GM12878 (cell line): Measurements from ENCODE around the gene ZNF444. TPM values are rescaled to one million over a fixed set of nuclear protein-coding genes. Genes with fewer than 3 reads are reported as not detected.

Experiments
- ATAC-seq: fragments of 200-7000 bp; cut with Tn5 transposase; 3 replicates; pipeline ENCODE4 v1.9.1; 2020; ENCODE audit warnings: mild to moderate bottlenecking, moderate library complexity
- BruUV-seq: library from RNA; stranded (reverse); fragments of 400-500 nt; replicated peaks from 2 replicates; lab custom pipeline; 2021; lab: Mats Ljungman, UMichigan
- CTCF ChIA-PET: fragments of 300-600 bp; sonication (Branson Sonifier 250); formaldehyde crosslinking; extraction: SDS; loops from one replicate; lab custom pipeline; 2021; ENCODE audit warnings: inconsistent platforms; lab: Yijun Ruan, JAX
- POLR2A ChIA-PET: fragments of 350-600 bp; formaldehyde crosslinking; extraction: SDS; loops from one replicate; lab custom pipeline; 2021; ENCODE audit warnings: inconsistent platforms; lab: Charles Lee
- RAD21 ChIA-PET: fragments of 300-600 bp; sonication (Branson Sonifier 250); formaldehyde crosslinking; loops from one replicate; lab custom pipeline; 2023; ENCODE audit warnings: antibody characterized with exemption; ENCODE audit not compliant: unreplicated experiment; lab: Charles Lee
- SMC1A ChIA-PET: fragments of 300-600 bp; sonication (Branson Sonifier 250); formaldehyde crosslinking; loops from one replicate; lab custom pipeline; 2023; ENCODE audit not compliant: unreplicated experiment, uncharacterized antibody; lab: Charles Lee
- DNase-seq: peaks from one replicate; pipeline ENCODE4 v3.0.0-alpha.2; 2011; ENCODE audit warnings: low read depth, low spot score
- FAIRE-seq: peaks from 3 replicates; lab custom pipeline; 2011; peaks lifted over from hg19 to GRCh38; lab: Jason Lieb, UNC
- H2AFZ ChIP-seq: 2 replicates; pipeline ENCODE4 v1.6.0; 2011; ENCODE audit warnings: low read depth, low read length, control low read depth; ENCODE audit not compliant: control insufficient read depth
- H3K27ac ChIP-seq: 2 replicates; pipeline ENCODE4 v1.5.1; 2011; ENCODE audit warnings: control low read depth; ENCODE audit not compliant: control insufficient read depth, insufficient read depth
- H3K27me3 ChIP-seq, 2 experiments: replicated peaks in 1 of 2; 2 replicates each; pipeline versions ENCODE4 v1.6.0 to v1.6.1; 2011; ENCODE audit warnings: low read length in 1 of 2; ENCODE audit not compliant: control insufficient read depth in 2 of 2, insufficient read depth in 2 of 2
- H3K36me3 ChIP-seq, 2 experiments: 2 replicates each; pipeline ENCODE4 v1.5.1; 2011; ENCODE audit warnings: low read length in 1 of 2; ENCODE audit not compliant: control insufficient read depth in 2 of 2, insufficient read depth in 2 of 2
- H3K4me1 ChIP-seq: 2 replicates; pipeline ENCODE4 v1.6.1; 2011; ENCODE audit warnings: mild to moderate bottlenecking, low read length, moderate library complexity, mixed read lengths; ENCODE audit not compliant: control insufficient read depth, insufficient read depth
- H3K4me2 ChIP-seq: 2 replicates; pipeline ENCODE4 v1.6.0; 2011; ENCODE audit warnings: control low read depth; ENCODE audit not compliant: control insufficient read depth, insufficient read depth
- H3K4me3 ChIP-seq: fragments of 200-600 bp; sonication (generic); 2 replicates; pipeline ENCODE4 v1.5.1; 2016
- H3K79me2 ChIP-seq: 2 replicates; pipeline ENCODE4 v1.6.0; 2011; ENCODE audit warnings: low read length; ENCODE audit not compliant: control insufficient read depth, insufficient read depth
- H3K9ac ChIP-seq: 2 replicates; pipeline ENCODE4 v1.8.0; 2011; ENCODE audit warnings: low read length, control low read depth, mixed read lengths; ENCODE audit not compliant: control insufficient read depth, insufficient read depth
- H3K9me3 ChIP-seq: replicated peaks from 3 replicates; pipeline ENCODE4 v1.5.1; 2011; ENCODE audit warnings: mild to moderate bottlenecking, low read length; ENCODE audit not compliant: control insufficient read depth, insufficient read depth
- H4K20me1 ChIP-seq: 2 replicates; pipeline ENCODE4 v1.6.0; 2011; ENCODE audit not compliant: control insufficient read depth, insufficient read depth
- BHLHE40 ChIP-seq, 2 experiments: fragments of 450-650 bp in 1 of 2; IDR thresholded peaks; 2 replicates each; pipeline ENCODE4 v1.6.1; 2011 to 2017; ENCODE audit warnings: low read depth in 2 of 2, borderline replicate concordance in 1 of 2, improper control_type of control experiment in 1 of 2, low read length in 1 of 2, mild to moderate bottlenecking in 1 of 2
- CEBPB ChIP-seq, 2 experiments: fragments of 150-350 bp in 1 of 2; IDR thresholded peaks; 2 replicates each; pipeline ENCODE4 v1.6.1; 2012 to 2014; ENCODE audit warnings: low read depth in 2 of 2, low read length in 2 of 2, borderline replicate concordance in 1 of 2, inconsistent platforms in 1 of 2
- HDAC6 ChIP-seq: fragments of 200-600 bp; sonication (generic); IDR thresholded peaks from one replicate; pipeline ENCODE4 v1.8.0; 2017; ENCODE audit warnings: antibody characterized with exemption; ENCODE audit not compliant: unreplicated experiment
- IRF3 ChIP-seq: fragments of 450-650 bp; IDR thresholded peaks from 2 replicates; pipeline ENCODE4 v1.6.1; 2014; ENCODE audit warnings: mild to moderate bottlenecking
- KDM1A ChIP-seq: fragments of 200-600 bp; sonication (generic); IDR thresholded peaks from 2 replicates; pipeline ENCODE4 v1.6.1; 2016; ENCODE audit warnings: borderline replicate concordance
- USF1 ChIP-seq: IDR thresholded peaks from 2 replicates; pipeline ENCODE4 v1.6.1; 2011; ENCODE audit warnings: borderline replicate concordance, low read depth, mild to moderate bottlenecking, moderate library complexity, mixed read lengths, low read length; ENCODE audit not compliant: insufficient read depth; ENCODE audit errors: extremely low read length
- ZBTB11 ChIP-seq: fragments of 450-650 bp; formaldehyde crosslinking; IDR thresholded peaks from 2 replicates; pipeline ENCODE4 v1.5.0; 2022; ENCODE audit warnings: mild to moderate bottlenecking, missing genetic modification characterization
- WGBS: methylation state at CpG from one replicate; pipeline ENCODE4 v1.1.6; 2016; ENCODE audit warnings: low lambda C conversion rate; ENCODE audit not compliant: insufficient replicate concordance, insufficient coverage; ENCODE audit errors: missing lambda C conversion rate; 5-methylcytosine and 5-hydroxymethylcytosine counted together
- in situ Hi-C: fragments of 300-500 bp; cut with MboI; formaldehyde crosslinking; loops from 9 replicates; pipeline ENCODE4 v1.14.3; 2018; ENCODE audit warnings: mixed read lengths
- intact Hi-C: fragments of 100-400 bp; cut with micrococcal nuclease; formaldehyde crosslinking; loops from one replicate; pipeline ENCODE4 v1.14.2; 2022; ENCODE audit not compliant: unreplicated experiment
- polyA plus RNA-seq, 11 experiments: library from polyadenylated mRNA; depleted of rRNA in 4 of 11; unstranded in 6 of 11; stranded (reverse) in 5 of 11; fragments of >200 nt; fragmentation: Nextera tagmentation in 4 of 11; fragmentation: Illumina TruSeq in 1 of 11; extraction: Ambion mirVana in 4 of 11; extraction: Trizol in 1 of 11; gene quantifications; 1 replicate in 1 of 11; 2 replicates in 10 of 11; pipeline versions ENCODE4 v1.2.1 to v1.2.3, GENCODE V29; 2011 to 2016; ENCODE audit warnings: inconsistent platforms in 2 of 11, missing spikeins in 2 of 11, low read depth in 1 of 11
- total RNA-seq, 4 experiments: library from RNA; depleted of rRNA in 3 of 4; stranded (reverse); fragments of >200 nt in 3 of 4; fragmentation: Illumina TruSeq in 1 of 4; extraction: Trizol in 1 of 4; gene quantifications; 2 replicates each; pipeline versions ENCODE4 v1.2.1 to v1.2.3, GENCODE V29; 2013 to 2021

ZNF444 gene
- total and polyA plus RNA-seq, 10 of the 15 experiments (the other 5 are each of a cell fraction or from before 2014, with no cell fraction given): 0.45 to 28.2 (median 11.6) TPM

GRCh38 chr19:56156768-56157167 lies 15.7 kb downstream of the ZNF444 start:
- FAIRE-seq (no peak), DNase-seq (no peak)
- WGBS: 84% methylated on average over 11 of the region's 11 CpGs
- no peaks in the 10 kb centered on the region for H4K20me1 ChIP-seq
- BruUV-seq: no TSS peak
- intact Hi-C loops: no loop called here
- TF ChIP-seq HDAC6 (no peak), IRF3 (no peak), KDM1A (no peak), USF1 (no peak), BHLHE40 (IDR thresholded peaks at IDR 0.05; ENCODE audit: borderline replicate concordance in 1 of 2, low read depth in 2 of 2, low read length in 1 of 2) (no peak), CEBPB (IDR thresholded peaks at IDR 0.05; ENCODE audit: borderline replicate concordance in 1 of 2, low read depth in 2 of 2, low read length in 2 of 2) (no peak), ZBTB11 (CRISPR knock-in tag) (no peak)
- TF ChIP-seq, all 136 proteins: peak for 0
- Histone ChIP-seq H3K36me3 (peaks cover 9 to 11% of the 10 kb centered on the region in 2 experiments; a peak in 3 of 4 replicates), H3K27me3 (no peaks in the 10 kb centered on the region), H3K9ac (no peak overlapping the region), H3K4me3 (no peak overlapping the region), H3K4me2 (no peak overlapping the region), H2AFZ (no peak overlapping the region), H3K27ac (no peak overlapping the region), H3K9me3 (no peaks in the 10 kb centered on the region), H3K79me2 (no peaks in the 10 kb centered on the region), H3K4me1 (no peaks in the 10 kb centered on the region)
- SMC1A ChIA-PET: no interaction called here
- ATAC-seq: no peak
- POLR2A ChIA-PET: no interaction called here
- in situ Hi-C loops: no loop called here
- CTCF ChIA-PET: interaction anchor here (1.2 kb wide), 1 partner anchor 30 kb away, joined by 3 read pairs; no protein-coding TSS in a partner anchor
- RAD21 ChIA-PET: no interaction called here
